T follicular helper cell (primary cell): ENCODE data around the gene DDX53.

Experiments used
- DNase-seq: peaks from one replicate; pipeline ENCODE4 v3.0.0-alpha.2; 2020; ENCODE audit warnings: low read depth
- total RNA-seq, 2 experiments: gene quantifications; one replicate each; lab custom pipeline; 2026; lab: John Stamatoyannopoulos, UW

DDX53 gene
- 0 reads per million in 2 experiments for total RNA-seq

GRCh38 chrX:22999696-23000223 is at the start of gene DDX53:
Gene DDX53, plus strand, starts transcription at chrX:22999960. Its CDS starts 98 bp downstream, at chrX:23000058.
- no peak for DNase-seq

- DNase-seq = no peak
Measured at GRCh38 chrX:22950269-22951266, 49.2 kb upstream of the DDX53 start.

DNA sequence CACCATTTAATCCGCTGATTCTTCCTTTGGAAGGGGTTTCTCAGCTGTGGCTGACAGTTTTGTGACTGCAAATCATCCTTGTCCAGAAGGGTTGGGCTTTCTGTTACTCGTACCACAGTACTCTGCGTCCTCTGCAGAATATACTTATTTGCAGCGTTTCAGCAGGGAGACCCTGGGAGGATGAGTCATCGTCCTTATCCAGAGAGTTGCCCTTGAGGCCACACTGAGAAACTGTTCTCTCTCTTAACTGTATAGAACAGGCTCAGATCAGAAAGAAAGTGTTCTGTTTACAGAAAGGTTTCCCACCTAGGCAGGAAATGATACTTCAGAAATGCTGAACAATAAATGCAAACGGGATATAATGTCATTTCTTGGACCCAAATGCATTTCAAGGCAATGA is 47.8 kb upstream of the DDX53 start:
- DNase-seq = no peak

- DNase-seq = no peak
Measured at GRCh38 chrX:22958250-22958649, 41.5 kb upstream of the DDX53 start.

DNA sequence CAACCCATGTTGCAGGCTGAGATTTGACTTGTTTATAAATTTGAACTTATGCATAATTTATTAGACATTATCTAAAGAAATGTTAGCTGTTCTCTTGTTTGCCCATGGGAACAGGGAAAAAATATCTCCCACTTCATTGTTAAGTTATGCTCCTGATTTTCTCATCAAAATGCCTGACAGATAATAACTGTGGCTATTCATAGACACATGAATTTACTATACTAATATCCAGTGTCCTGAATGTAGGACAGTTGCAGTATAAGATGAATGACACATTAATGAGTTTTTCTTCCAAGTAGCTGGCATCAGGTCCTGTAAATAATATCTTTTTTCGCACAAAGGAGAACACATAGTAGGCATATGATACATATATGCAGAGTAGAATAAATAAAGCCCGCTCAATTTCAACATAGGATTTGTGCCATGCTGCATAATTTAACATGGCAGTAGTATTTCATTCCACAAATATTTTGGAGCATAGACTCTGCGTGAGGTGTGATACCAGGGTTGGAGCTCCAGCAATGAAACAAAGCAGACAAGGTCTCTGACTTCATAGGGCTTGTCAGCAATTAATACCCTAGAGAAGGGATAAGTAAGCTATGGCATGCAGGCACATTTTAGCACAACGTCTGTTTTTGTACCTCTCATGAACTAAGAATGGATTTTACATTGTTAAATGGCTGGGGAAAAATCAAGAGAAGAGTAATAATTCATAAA is 40.4 kb upstream of the DDX53 start:
- no peak for DNase-seq

GRCh38 chrX:22963196-22963595 is 36.6 kb upstream of the DDX53 start:
- no peak for DNase-seq

GRCh38 chrX:22968494-22968893 is 31.3 kb upstream of the DDX53 start:
- no peak for DNase-seq

GRCh38 chrX:22969411-22969810 is 30.3 kb upstream of the DDX53 start:
- no peak for DNase-seq

- no peak for DNase-seq
Measured at GRCh38 chrX:22970861-22971260, 28.9 kb upstream of the DDX53 start.

GRCh38 chrX:22974616-22975015 is 25.1 kb upstream of the DDX53 start:
- no peak for DNase-seq

- no peak for DNase-seq
Measured at GRCh38 chrX:22975786-22976185, 24.0 kb upstream of the DDX53 start.

DNA sequence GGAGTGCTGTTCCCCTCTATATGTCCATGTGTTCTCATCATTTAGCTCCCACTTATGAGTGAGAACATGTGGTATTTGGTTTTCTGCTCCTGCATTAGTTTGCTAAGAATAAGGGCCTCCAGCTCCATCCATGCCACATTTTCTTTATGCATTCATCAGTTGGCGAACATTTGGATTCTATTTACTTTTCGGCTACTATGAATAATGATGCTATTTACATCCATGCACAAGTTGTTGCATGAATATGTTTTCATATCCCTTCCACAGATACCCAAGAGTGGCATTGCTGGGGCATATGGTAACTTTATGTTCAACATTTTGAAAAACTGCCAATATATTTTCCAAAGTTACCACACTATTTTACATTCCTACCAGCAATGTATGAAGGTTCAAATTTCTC is 13.8 kb upstream of the DDX53 start:
- no peak for DNase-seq

DNA sequence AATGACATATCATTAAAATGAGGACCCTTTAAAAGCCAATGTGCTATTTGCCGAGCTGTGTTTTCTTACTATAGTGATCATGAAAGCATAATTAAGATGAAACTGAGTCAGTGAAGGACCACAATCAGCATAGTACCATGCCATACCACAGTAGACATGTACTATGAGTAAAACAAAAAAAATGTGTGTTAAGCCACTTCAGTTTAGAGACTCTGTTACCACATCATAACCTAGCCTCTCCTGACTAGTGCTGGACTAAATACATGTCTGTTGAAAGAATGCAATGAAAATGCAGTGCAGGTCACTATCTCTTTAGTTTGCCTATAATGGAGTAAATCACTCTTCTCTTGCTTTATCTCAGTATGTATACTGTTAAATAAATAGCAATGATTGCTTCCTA is 12.3 kb upstream of the DDX53 start:
- no peak for DNase-seq

GRCh38 chrX:23003116-23003515 is 3.4 kb downstream of the DDX53 start:
- no peak for DNase-seq

DNA sequence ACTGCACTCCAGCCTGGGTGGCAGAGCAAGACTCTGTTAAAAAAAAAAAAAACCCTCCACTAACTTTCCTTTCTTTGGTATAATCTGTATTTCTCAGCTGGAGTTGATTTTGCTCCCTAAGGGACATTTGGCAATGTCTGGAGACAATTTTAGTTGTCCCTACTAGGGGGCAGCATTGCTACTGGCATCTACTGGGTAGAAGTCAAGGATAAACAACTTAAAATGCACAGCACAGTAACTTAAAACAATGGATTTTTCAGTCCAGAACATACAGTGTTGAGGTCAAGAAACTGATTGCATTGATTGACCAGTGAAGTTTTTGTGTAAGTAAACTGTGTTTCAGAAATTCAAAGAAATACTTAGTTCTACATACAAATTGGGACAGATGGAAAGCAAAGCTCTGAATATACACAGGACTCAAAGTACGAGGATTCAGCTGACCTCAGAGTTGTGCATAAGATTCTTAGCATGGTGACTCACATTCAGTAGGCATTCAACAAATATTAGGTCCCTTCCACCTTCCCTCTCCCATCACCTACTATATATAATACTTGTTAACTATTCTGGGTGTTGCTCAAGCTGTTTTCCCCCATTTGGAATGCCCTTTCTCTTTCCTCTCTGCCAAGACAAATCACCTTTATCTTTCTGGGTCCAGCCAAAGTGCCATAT is 8.8 kb downstream of the DDX53 start:
- no peak for DNase-seq

DNA sequence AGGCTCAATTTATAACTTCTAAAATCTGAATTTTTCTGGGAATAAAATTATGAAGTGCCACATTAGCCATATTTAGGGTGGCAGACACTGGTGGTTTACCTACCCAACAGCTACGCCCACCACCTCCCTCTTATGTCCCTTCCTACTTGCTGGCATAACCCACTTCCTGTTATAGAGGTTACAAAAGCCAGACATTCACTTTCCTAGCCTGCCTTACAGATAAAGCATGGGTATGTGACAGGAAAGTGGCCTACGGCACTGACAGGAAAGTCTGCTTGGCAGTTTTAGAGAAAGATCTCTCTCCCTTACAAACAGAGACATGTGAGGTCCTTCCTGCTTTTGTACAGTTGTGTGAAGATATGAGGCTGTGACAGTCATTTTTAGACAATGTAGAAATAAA is 12.4 kb downstream of the DDX53 start:
- DNase-seq = no peak

DNA sequence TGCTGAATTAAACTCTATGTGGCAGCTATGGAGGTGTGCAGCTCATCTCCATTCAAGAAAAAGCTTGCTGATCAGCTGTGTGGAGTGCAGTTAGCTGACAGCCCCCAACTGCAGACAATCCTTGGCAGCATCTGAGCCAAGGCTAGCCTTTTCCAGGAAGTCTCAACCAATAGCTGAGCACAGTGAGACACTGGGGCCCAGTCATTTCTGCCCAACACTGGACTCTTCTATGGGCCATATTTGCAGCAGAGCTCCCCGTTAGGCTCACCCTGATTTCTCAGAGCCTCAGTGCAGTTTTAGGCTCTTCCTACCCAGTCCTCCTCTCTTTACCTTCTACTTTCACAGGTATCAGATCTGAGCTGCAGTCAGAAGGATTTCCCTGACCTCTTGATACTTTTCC is 12.9 kb downstream of the DDX53 start:
- no peak for DNase-seq

GRCh38 chrX:23013366-23013765 is 13.6 kb downstream of the DDX53 start:
- no peak for DNase-seq

DNA sequence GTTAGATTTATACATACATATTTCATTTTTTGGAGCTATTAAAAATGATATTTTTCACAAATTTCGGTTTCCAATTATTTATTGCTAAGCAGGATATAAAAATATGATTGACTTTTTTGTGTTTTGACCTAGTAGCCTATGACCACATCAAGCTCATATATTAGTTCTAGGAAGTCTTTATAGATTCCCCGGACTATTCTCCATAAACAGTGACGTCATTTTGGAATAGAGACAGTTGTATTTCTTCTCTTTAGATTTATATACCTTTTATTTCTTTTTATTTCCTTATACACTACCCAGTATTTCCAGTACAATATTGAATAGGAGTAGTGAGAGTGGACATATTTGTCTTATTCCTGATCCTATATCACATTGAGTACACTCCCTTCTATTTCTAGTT is 31.8 kb downstream of the DDX53 start:
- no peak for DNase-seq

DNA sequence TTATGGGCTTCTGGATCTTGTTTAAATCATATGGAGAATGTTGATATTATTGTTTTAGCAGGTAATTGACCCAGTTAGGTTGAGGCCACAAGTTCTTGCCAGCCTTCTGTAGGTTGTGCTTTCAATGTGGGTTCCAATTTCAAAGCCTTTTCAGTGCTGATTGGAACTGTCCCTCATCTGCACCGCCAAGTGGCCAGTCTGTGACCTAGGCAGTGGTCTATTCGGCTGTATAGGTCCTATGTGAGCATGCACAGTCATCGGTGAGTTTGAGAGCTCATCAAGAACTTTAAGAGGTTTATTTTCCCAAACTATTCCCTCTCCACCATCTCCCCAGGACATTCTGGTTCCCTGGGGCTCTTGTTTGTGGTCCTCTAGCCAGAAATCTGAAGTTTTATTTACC is 35.7 kb downstream of the DDX53 start:
- no peak for DNase-seq

DNA sequence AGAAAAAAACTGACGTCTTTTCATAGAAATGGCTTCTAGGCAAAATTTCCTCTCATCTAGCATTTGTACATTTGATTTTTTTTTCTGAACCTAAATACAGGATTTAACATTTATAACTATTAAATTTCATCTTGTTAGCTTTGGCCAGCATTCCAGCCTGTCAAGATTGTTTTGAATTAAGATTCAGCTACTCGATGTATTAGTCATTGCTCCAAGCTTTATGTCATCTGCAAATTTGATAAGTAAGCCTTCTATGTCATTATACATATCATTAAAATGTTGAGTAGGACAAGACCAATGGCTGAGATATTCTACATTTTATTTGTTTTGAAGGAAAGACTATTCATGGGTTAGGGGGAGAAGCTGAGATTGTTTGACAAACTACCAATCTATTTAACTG is 46.7 kb downstream of the DDX53 start:
- no peak for DNase-seq
